HepG2 (cell line): Measurements from ENCODE around the gene RPTOR. TPM values are rescaled to one million over a fixed set of nuclear protein-coding genes. Genes with fewer than 3 reads are reported as not detected.

Experiments
- ATAC-seq: fragments of 200-7000 bp; cut with Tn5 transposase; 3 replicates; pipeline ENCODE4 v1.9.1; 2020; ENCODE audit warnings: mild to moderate bottlenecking, moderate library complexity
- BruUV-seq: library from RNA; stranded (reverse); fragments of 400-500 nt; replicated peaks from 2 replicates; lab custom pipeline; 2021; lab: Mats Ljungman, UMichigan
- CTCF ChIA-PET: fragments of 300-600 bp; formaldehyde crosslinking; extraction: SDS; loops from one replicate; lab custom pipeline; 2021; ENCODE audit warnings: low total read pairs, inconsistent platforms, low intra/inter-chr PET ratio; lab: Yijun Ruan, JAX
- POLR2A ChIA-PET: fragments of 350-600 bp; sonication (Branson Sonifier 250); formaldehyde crosslinking; loops from one replicate; lab custom pipeline; 2020; ENCODE audit warnings: antibody characterized with exemption, inconsistent platforms; lab: Yijun Ruan, JAX
- DNase-seq: peaks from one replicate; pipeline ENCODE4 v3.0.0-alpha.2; 2015; ENCODE audit warnings: low spot score
- FAIRE-seq: peaks from 3 replicates; lab custom pipeline; 2011; peaks lifted over from hg19 to GRCh38; lab: Jason Lieb, UNC
- H2AFZ ChIP-seq: one replicate; pipeline ENCODE4 v1.6.1; 2011; ENCODE audit warnings: low read length, inconsistent platforms
- H3K27ac ChIP-seq: fragments of 300-600 bp; 3 replicates; pipeline ENCODE4 v1.8.0; 2011; ENCODE audit warnings: mixed run types, mild to moderate bottlenecking, mixed read lengths, low read length, inconsistent platforms; ENCODE audit not compliant: insufficient read depth; ENCODE audit errors: extremely low read length
- H3K27me3 ChIP-seq, 2 experiments: fragments of 200-600 bp in 1 of 2; 2 replicates in 1 of 2; 3 replicates in 1 of 2; pipeline versions ENCODE4 v1.6.0 to v1.8.0; 2011; ENCODE audit warnings: low read length in 2 of 2, mild to moderate bottlenecking in 2 of 2, moderate library complexity in 2 of 2, inconsistent platforms in 1 of 2; ENCODE audit not compliant: insufficient read depth in 2 of 2, control insufficient read depth in 1 of 2
- H3K36me3 ChIP-seq, 2 experiments: fragments of 200-600 bp in 1 of 2; replicated peaks in 1 of 2; 2 replicates in 1 of 2; 3 replicates in 1 of 2; pipeline versions ENCODE4 v1.5.1 to v1.8.0; 2011; ENCODE audit warnings: low read length in 2 of 2, inconsistent platforms in 1 of 2; ENCODE audit not compliant: insufficient read depth in 2 of 2, control insufficient read depth in 1 of 2
- H3K4me1 ChIP-seq: 2 replicates; pipeline ENCODE4 v1.5.1; 2012; ENCODE audit warnings: low read length, inconsistent platforms; ENCODE audit not compliant: insufficient read depth
- H3K4me2 ChIP-seq: 2 replicates; pipeline ENCODE4 v1.6.0; 2011; ENCODE audit warnings: low read depth, low read length, inconsistent platforms
- H3K4me3 ChIP-seq, 3 experiments: fragments of 200-600 bp in 1 of 3; sonication (generic), shearing (Covaris generic) in 1 of 3; replicated peaks in 1 of 3; 2 replicates each; pipeline ENCODE4 v1.5.1; 2011 to 2016; ENCODE audit warnings: low read length in 3 of 3, inconsistent platforms in 2 of 3, low read depth in 2 of 3, mild to moderate bottlenecking in 2 of 3, control low read depth in 1 of 3, mixed read lengths in 1 of 3; ENCODE audit not compliant: insufficient read depth in 1 of 3
- H3K79me2 ChIP-seq: one replicate; pipeline ENCODE4 v1.6.1; 2011; ENCODE audit warnings: low read length, inconsistent platforms; ENCODE audit not compliant: insufficient read depth
- H3K9ac ChIP-seq: 2 replicates; pipeline ENCODE4 v1.6.0; 2011; ENCODE audit warnings: mild to moderate bottlenecking, low read depth, low read length, inconsistent platforms; ENCODE audit not compliant: insufficient read depth
- H3K9me3 ChIP-seq: 2 replicates; pipeline ENCODE4 v1.5.1; 2012; ENCODE audit warnings: mild to moderate bottlenecking, low read length
- H4K20me1 ChIP-seq: 2 replicates; pipeline ENCODE4 v1.6.0; 2011; ENCODE audit warnings: inconsistent platforms, mild to moderate bottlenecking, low read length, moderate library complexity; ENCODE audit not compliant: insufficient read depth
- ARNT2 ChIP-seq: sonication (generic); formaldehyde crosslinking; IDR thresholded peaks from 2 replicates; pipeline ENCODE4 v1.8.0; 2022; ENCODE audit warnings: mild to moderate bottlenecking, low read depth, missing genetic modification reagents, moderate library complexity
- FLYWCH1 ChIP-seq: sonication (generic); formaldehyde crosslinking; IDR thresholded peaks from 2 replicates; pipeline ENCODE4 v1.8.1; 2023; ENCODE audit warnings: mild to moderate bottlenecking, missing genetic modification reagents
- GTF2F1 ChIP-seq: fragments of 150-350 bp; IDR thresholded peaks from 2 replicates; pipeline ENCODE4 v1.6.1; 2014; ENCODE audit warnings: low read length
- KLF6 ChIP-seq: IDR thresholded peaks from 2 replicates; pipeline ENCODE4 v1.8.0; 2016; ENCODE audit warnings: missing biosample characterization, missing genetic modification reagents
- PRPF4 ChIP-seq: fragments of 200-400 bp; formaldehyde crosslinking; IDR thresholded peaks from 2 replicates; pipeline ENCODE4 v1.6.1; 2016; ENCODE audit warnings: low read length, low read depth; ENCODE audit not compliant: poor library complexity, severe bottlenecking
- REL ChIP-seq: sonication (generic); formaldehyde crosslinking; conservative IDR thresholded peaks from 2 replicates; pipeline ENCODE4 v1.8.0; 2022; ENCODE audit warnings: mild to moderate bottlenecking, missing genetic modification reagents, moderate library complexity
- SP2 ChIP-seq: sonication (generic); formaldehyde crosslinking; IDR thresholded peaks from 2 replicates; pipeline ENCODE4 v1.5.1; 2020; ENCODE audit warnings: mild to moderate bottlenecking, missing genetic modification reagents
- ZNF12 ChIP-seq: sonication (generic); formaldehyde crosslinking; IDR thresholded peaks from 2 replicates; pipeline ENCODE4 v1.5.0; 2020; ENCODE audit warnings: missing genetic modification reagents
- ZNF143 ChIP-seq: sonication (generic); formaldehyde crosslinking; IDR thresholded peaks from 2 replicates; pipeline ENCODE4 v1.4.0; 2020; ENCODE audit warnings: missing genetic modification reagents
- ZNF20 ChIP-seq: sonication (generic); formaldehyde crosslinking; IDR thresholded peaks from 2 replicates; pipeline ENCODE4 v1.4.0; 2020; ENCODE audit warnings: mild to moderate bottlenecking, moderate library complexity, missing genetic modification reagents
- ZNF260 ChIP-seq: sonication (generic); formaldehyde crosslinking; IDR thresholded peaks from 2 replicates; pipeline ENCODE4 v1.4.0; 2020; ENCODE audit warnings: missing genetic modification reagents, low read depth, mild to moderate bottlenecking, borderline replicate concordance
- ZNF775 ChIP-seq: sonication (generic); formaldehyde crosslinking; IDR thresholded peaks from 2 replicates; pipeline ENCODE4 v1.4.0; 2020; ENCODE audit warnings: missing genetic modification reagents, mild to moderate bottlenecking, moderate library complexity, borderline replicate concordance
- ZNF781 ChIP-seq: sonication (generic); formaldehyde crosslinking; IDR thresholded peaks from 2 replicates; pipeline ENCODE4 v1.5.1; 2020; ENCODE audit warnings: borderline replicate concordance, mild to moderate bottlenecking, missing genetic modification reagents; ENCODE audit errors: not compliant biosample characterization
- ZNF839 ChIP-seq: sonication (generic); formaldehyde crosslinking; IDR thresholded peaks from 2 replicates; pipeline ENCODE4 v1.4.0; 2020; ENCODE audit warnings: missing genetic modification reagents, mild to moderate bottlenecking, borderline replicate concordance
- WGBS: methylation state at CpG from one replicate; pipeline ENCODE4 v1.1.6; 2017; ENCODE audit warnings: low lambda C conversion rate; 5-methylcytosine and 5-hydroxymethylcytosine counted together
- in situ Hi-C: cut with HindIII; loops from 2 replicates; pipeline ENCODE4 v1.10.0; 2017; ENCODE audit warnings: low pct_unique_long_range_greater_than_20kb; ENCODE audit not compliant: extremely low pct_ligation_motif_present
- intact Hi-C: fragments of 100-400 bp; cut with micrococcal nuclease; formaldehyde crosslinking; loops from one replicate; pipeline ENCODE4 v1.10.0; 2022; ENCODE audit not compliant: unreplicated experiment
- polyA plus RNA-seq, 8 experiments: library from polyadenylated mRNA; depleted of rRNA in 3 of 8; stranded (reverse) in 7 of 8; unstranded in 1 of 8; fragments of >200 nt; fragmentation: Illumina TruSeq in 4 of 8; extraction: Trizol in 4 of 8; gene quantifications; 2 replicates each; pipeline versions ENCODE4 v1.2.1 to v1.2.3, GENCODE V29; 2011 to 2016; ENCODE audit warnings: low read depth in 4 of 8, missing spikeins in 1 of 8, mixed read lengths in 1 of 8; ENCODE audit not compliant: insufficient read depth in 1 of 8
- total RNA-seq, 5 experiments: library from RNA; depleted of rRNA; stranded (reverse); fragments of >200 nt; fragmentation: Illumina TruSeq; extraction: Trizol; gene quantifications; 2 replicates each; pipeline ENCODE4 v1.2.3, GENCODE V29; 2016; ENCODE audit warnings: low read depth in 1 of 5
- TF ChIP-seq, protein P1 (sequence below): IDR thresholded peaks from 2 replicates; pipeline ENCODE4 v1.6.1; 2016; ENCODE audit warnings: low read depth, borderline replicate concordance
- TF ChIP-seq, protein P2 (sequence below): sonication (generic); formaldehyde crosslinking; IDR thresholded peaks from 2 replicates; pipeline ENCODE4 v1.5.0; 2020; ENCODE audit warnings: mild to moderate bottlenecking, missing genetic modification reagents, moderate library complexity
- TF ChIP-seq, protein P3 (sequence below): sonication (generic); formaldehyde crosslinking; IDR thresholded peaks from 2 replicates; pipeline ENCODE4 v1.4.0; 2020; ENCODE audit warnings: missing genetic modification reagents
- TF ChIP-seq, protein P4 (sequence below): sonication (generic); formaldehyde crosslinking; IDR thresholded peaks from 2 replicates; pipeline ENCODE4 v1.8.1; 2023; ENCODE audit warnings: mild to moderate bottlenecking, missing genetic modification reagents, borderline replicate concordance
- TF ChIP-seq, protein P5 (sequence below): sonication (generic); formaldehyde crosslinking; IDR thresholded peaks from 2 replicates; pipeline ENCODE4 v1.4.0; 2020; ENCODE audit warnings: missing genetic modification reagents, borderline replicate concordance

The RPTOR gene
- total and polyA plus RNA-seq, 2 of the 13 experiments (the other 11 are each of a cell fraction or from before 2014, with no cell fraction given): 6.6 to 25.3 TPM

DNA sequence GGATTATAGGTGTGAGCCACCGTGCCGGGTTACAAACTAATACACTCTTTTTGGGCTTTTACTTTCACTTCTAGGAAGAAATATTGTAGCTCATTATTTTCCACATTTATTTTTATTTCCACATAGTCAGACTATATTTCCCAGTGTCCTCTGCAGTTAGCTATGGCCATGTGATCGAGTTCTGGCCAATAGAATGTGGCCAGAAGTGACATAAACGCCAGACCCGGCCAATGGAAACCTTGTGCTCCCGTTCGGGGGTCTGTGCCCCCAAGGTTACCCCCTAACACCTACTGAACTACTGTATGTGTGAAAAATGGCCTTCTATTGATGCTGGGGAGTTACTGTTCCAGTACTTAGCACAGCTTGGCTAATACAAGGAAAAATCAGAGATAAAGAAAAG is 13.2 kb upstream of the RPTOR start:
- Histone ChIP-seq H3K4me3 (no peak overlapping the region), H3K4me1 (0 out of 2 replicates have a peak, but pooled peaks cover 13% of the 10 kb centered on the region), H3K9me3 (no peaks in the 10 kb centered on the region), H3K27ac (no peak overlapping the region), H3K79me2 (no peaks in the 10 kb centered on the region), H3K36me3 (no peaks in the 10 kb centered on the region), H3K9ac (no peak overlapping the region), H2AFZ (no peak overlapping the region), H3K4me2 (peak overlapping the region; percentile 53), H3K27me3 (peaks cover 11 to 56% of the 10 kb centered on the region in 2 experiments; a peak in 4 of 5 replicates), H4K20me1 (no peaks in the 10 kb centered on the region)
- CTCF ChIA-PET: no interaction called here
- 24% methylated on average over 7 of the region's 7 CpGs for WGBS
- FAIRE-seq (no peak), ATAC-seq (no peak), DNase-seq (no peak)
- BruUV-seq: no TSS peak
- POLR2A ChIA-PET: no interaction called here
- in situ Hi-C loops (no loop called here), intact Hi-C loops (no loop called here)
- TF ChIP-seq ZNF775 (no peak), KLF6 (CRISPR knock-in tag) (no peak), REL (CRISPR knock-in tag) (no peak), ZNF20 (CRISPR knock-in tag) (no peak), FLYWCH1 (no peak), PRPF4 (no peak), ZNF12 (CRISPR knock-in tag) (no peak), GTF2F1 (no peak), ZNF260 (no peak), ZNF781 (no peak), ZNF839 (no peak), ZNF143 (peak; percentile 74), SP2 (CRISPR knock-in tag) (no peak), ARNT2 (no peak)
- TF ChIP-seq, protein P1, sequence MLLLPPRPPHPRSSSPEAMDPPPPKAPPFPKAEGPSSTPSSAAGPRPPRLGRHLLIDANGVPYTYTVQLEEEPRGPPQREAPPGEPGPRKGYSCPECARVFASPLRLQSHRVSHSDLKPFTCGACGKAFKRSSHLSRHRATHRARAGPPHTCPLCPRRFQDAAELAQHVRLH (CRISPR knock-in tag): no peak
- TF ChIP-seq, protein P2, sequence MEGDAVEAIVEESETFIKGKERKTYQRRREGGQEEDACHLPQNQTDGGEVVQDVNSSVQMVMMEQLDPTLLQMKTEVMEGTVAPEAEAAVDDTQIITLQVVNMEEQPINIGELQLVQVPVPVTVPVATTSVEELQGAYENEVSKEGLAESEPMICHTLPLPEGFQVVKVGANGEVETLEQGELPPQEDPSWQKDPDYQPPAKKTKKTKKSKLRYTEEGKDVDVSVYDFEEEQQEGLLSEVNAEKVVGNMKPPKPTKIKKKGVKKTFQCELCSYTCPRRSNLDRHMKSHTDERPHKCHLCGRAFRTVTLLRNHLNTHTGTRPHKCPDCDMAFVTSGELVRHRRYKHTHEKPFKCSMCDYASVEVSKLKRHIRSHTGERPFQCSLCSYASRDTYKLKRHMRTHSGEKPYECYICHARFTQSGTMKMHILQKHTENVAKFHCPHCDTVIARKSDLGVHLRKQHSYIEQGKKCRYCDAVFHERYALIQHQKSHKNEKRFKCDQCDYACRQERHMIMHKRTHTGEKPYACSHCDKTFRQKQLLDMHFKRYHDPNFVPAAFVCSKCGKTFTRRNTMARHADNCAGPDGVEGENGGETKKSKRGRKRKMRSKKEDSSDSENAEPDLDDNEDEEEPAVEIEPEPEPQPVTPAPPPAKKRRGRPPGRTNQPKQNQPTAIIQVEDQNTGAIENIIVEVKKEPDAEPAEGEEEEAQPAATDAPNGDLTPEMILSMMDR (CRISPR knock-in tag): no peak
- TF ChIP-seq, protein P3, sequence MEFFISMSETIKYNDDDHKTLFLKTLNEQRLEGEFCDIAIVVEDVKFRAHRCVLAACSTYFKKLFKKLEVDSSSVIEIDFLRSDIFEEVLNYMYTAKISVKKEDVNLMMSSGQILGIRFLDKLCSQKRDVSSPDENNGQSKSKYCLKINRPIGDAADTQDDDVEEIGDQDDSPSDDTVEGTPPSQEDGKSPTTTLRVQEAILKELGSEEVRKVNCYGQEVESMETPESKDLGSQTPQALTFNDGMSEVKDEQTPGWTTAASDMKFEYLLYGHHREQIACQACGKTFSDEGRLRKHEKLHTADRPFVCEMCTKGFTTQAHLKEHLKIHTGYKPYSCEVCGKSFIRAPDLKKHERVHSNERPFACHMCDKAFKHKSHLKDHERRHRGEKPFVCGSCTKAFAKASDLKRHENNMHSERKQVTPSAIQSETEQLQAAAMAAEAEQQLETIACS (CRISPR knock-in tag): no peak
- TF ChIP-seq, protein P4, sequence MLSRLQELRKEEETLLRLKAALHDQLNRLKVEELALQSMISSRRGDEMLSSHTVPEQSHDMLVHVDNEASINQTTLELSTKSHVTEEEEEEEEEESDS (CRISPR knock-in tag): no peak
- TF ChIP-seq, protein P5, sequence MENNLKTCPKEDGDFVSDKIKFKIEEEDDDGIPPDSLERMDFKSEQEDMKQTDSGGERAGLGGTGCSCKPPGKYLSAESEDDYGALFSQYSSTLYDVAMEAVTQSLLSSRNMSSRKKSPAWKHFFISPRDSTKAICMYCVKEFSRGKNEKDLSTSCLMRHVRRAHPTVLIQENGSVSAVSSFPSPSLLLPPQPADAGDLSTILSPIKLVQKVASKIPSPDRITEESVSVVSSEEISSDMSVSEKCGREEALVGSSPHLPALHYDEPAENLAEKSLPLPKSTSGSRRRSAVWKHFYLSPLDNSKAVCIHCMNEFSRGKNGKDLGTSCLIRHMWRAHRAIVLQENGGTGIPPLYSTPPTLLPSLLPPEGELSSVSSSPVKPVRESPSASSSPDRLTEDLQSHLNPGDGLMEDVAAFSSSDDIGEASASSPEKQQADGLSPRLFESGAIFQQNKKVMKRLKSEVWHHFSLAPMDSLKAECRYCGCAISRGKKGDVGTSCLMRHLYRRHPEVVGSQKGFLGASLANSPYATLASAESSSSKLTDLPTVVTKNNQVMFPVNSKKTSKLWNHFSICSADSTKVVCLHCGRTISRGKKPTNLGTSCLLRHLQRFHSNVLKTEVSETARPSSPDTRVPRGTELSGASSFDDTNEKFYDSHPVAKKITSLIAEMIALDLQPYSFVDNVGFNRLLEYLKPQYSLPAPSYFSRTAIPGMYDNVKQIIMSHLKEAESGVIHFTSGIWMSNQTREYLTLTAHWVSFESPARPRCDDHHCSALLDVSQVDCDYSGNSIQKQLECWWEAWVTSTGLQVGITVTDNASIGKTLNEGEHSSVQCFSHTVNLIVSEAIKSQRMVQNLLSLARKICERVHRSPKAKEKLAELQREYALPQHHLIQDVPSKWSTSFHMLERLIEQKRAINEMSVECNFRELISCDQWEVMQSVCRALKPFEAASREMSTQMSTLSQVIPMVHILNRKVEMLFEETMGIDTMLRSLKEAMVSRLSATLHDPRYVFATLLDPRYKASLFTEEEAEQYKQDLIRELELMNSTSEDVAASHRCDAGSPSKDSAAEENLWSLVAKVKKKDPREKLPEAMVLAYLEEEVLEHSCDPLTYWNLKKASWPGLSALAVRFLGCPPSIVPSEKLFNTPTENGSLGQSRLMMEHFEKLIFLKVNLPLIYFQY: no peak
